GM13976 (cell line): ENCODE data around the gene ATRX.
"Not testable (repeated sequence)": the region's sequence is repeated elsewhere in the genome, so short reads cannot be mapped to it uniquely, and the experiment has no call there.

Experiments used
- DNase-seq: peaks from one replicate; pipeline ENCODE4 v3.0.0; 2012; ENCODE audit warnings: low spot score
- CTCF ChIP-seq: IDR thresholded peaks from 2 replicates; pipeline ENCODE4 v1.5.1; 2012; ENCODE audit warnings: borderline replicate concordance, mild to moderate bottlenecking; ENCODE audit not compliant: insufficient read depth; ENCODE audit errors: extremely low read depth, missing control alignments, control extremely low read depth
- in situ Hi-C: fragments of 300-500 bp; cut with MboI; formaldehyde crosslinking; loops from one replicate; pipeline ENCODE4 v1.12.0; 2022; ENCODE audit warnings: low sequenced_read_pairs, mixed read lengths, inconsistent platforms; ENCODE audit not compliant: unreplicated experiment

Gene ATRX

GRCh38 chrX:77755561-77755960 is 30.5 kb downstream of the ATRX start:
- in situ Hi-C loops, result no loop called here
- DNase-seq, result no peak
- TF ChIP-seq CTCF, result no peak

- DNase-seq, in situ Hi-C loops: not testable (repeated sequence)
Observed at GRCh38 chrX:77753942-77754341, 32.1 kb downstream of the ATRX start.

- DNase-seq, result no peak
- TF ChIP-seq CTCF, result no peak
Observed at GRCh38 chrX:77749695-77750094, 36.3 kb downstream of the ATRX start.

GRCh38 chrX:77743720-77744119 is 42.3 kb downstream of the ATRX start:
- no peak for DNase-seq
- in situ Hi-C loops, result no loop called here
- no peak for TF ChIP-seq CTCF

More at GRCh38 chrX:77749695-77750094, 36.3 kb downstream of the ATRX start:
- in situ Hi-C loops, result no loop called here

- in situ Hi-C loops, result no loop called here
- TF ChIP-seq CTCF, result no peak
- no peak for DNase-seq
Observed at GRCh38 chrX:77742788-77743476, 43.1 kb downstream of the ATRX start.

GRCh38 chrX:77740376-77740905 is 45.6 kb downstream of the ATRX start:
- TF ChIP-seq CTCF, result no peak
- in situ Hi-C loops, result no loop called here
- no peak for DNase-seq

GRCh38 chrX:77733342-77733741 is 52.7 kb downstream of the ATRX start:
- in situ Hi-C loops, result no loop called here
- no peak for DNase-seq
- no peak for TF ChIP-seq CTCF
